ENCODE measurements around the gene C1orf232.

- TF ChIP-seq CTCF (conservative IDR thresholded peaks at IDR 0.05; ENCODE audit: low read depth in 2 of 2) (no peak), CREB1 (CRISPR knock-in tag; IDR thresholded peaks at IDR 0.05; ENCODE audit: low read depth) (no peak), EZH2 (IDR thresholded peaks at IDR 0.05; ENCODE audit: low read depth, unreplicated experiment) (no peak), REST (IDR thresholded peaks at IDR 0.05; ENCODE audit: unreplicated experiment) (no peak), POLR2AphosphoS5 (IDR thresholded peaks at IDR 0.05; ENCODE audit: low read depth) (no peak), EZH2phosphoT487 (IDR thresholded peaks at IDR 0.05; ENCODE audit: unreplicated experiment) (no peak), ZNF114 (CRISPR knock-in tag; IDR thresholded peaks at IDR 0.05) (no peak)
These were observed 45.5 kb downstream of the C1orf232 start for GRCh38 chr1:26122988-26123973.
